Left ventricle myocardium inferior (tissue), 1 donor: ENCODE measurements around the gene LACRT. TPM values are rescaled to one million over a fixed set of nuclear protein-coding genes. Genes with fewer than 3 reads are reported as not detected.

ENCODE experiments used
- DNase-seq: peaks from one replicate; pipeline ENCODE4 v3.0.0-alpha.2; 2020
- H3K27ac ChIP-seq: fragments of 200-600 bp; replicated peaks from 2 replicates; pipeline ENCODE4 v1.8.0; 2021
- H3K27me3 ChIP-seq: fragments of 200-600 bp; 2 replicates; pipeline ENCODE4 v1.8.0; 2021; ENCODE audit warnings: low read depth
- H3K36me3 ChIP-seq: fragments of 200-600 bp; 2 replicates; pipeline ENCODE4 v1.8.0; 2021
- H3K4me1 ChIP-seq: fragments of 200-600 bp; 2 replicates; pipeline ENCODE4 v1.8.0; 2021
- H3K4me3 ChIP-seq: fragments of 200-600 bp; 2 replicates; pipeline ENCODE4 v1.8.0; 2021; ENCODE audit warnings: mild to moderate bottlenecking, moderate library complexity
- H3K9me3 ChIP-seq: fragments of 200-600 bp; replicated peaks from 2 replicates; pipeline ENCODE4 v1.8.0; 2021
- CTCF ChIP-seq: fragments of 200-600 bp; IDR thresholded peaks from 2 replicates; pipeline ENCODE4 v1.8.0; 2021; ENCODE audit warnings: antibody characterized with exemption, mild to moderate bottlenecking, borderline replicate concordance
- intact Hi-C: fragments of 100-400 bp; cut with micrococcal nuclease; formaldehyde crosslinking; loops from one replicate; pipeline ENCODE4 v1.11.0; 2022
- total RNA-seq: library from RNA; stranded (reverse); fragmentation: NEBNext Ultra II Directional; extraction: Animal tissue kit (Norgen Biotek cat#: 25700); gene quantifications from one replicate; pipeline ENCODE4 v1.2.1, GENCODE V29; 2021
- donor health status: DM: no; HTN: yes; CAD: no; lungs with severe emphysema.

Gene LACRT
- total RNA-seq, 1 donor from 2014 or later = not detected

- TF ChIP-seq CTCF = no peak
- Histone ChIP-seq H3K4me1 (no peaks in the 10 kb centered on the region), H3K27ac (no peak overlapping the region), H3K4me3 (no peak overlapping the region), H3K9me3 (no peaks in the 10 kb centered on the region), H3K27me3 (peaks cover 91% of the 10 kb centered on the region), H3K36me3 (no peaks in the 10 kb centered on the region)
- intact Hi-C loops = no loop called here
- DNase-seq = no peak
These were observed 23.0 kb downstream of the LACRT start for GRCh38 chr12:54611715-54612149.

GRCh38 chr12:54608769-54609168 is 25.9 kb downstream of the LACRT start:
- no peak for TF ChIP-seq CTCF
- Histone ChIP-seq H3K9me3 (no peaks in the 10 kb centered on the region), H3K4me3 (no peak overlapping the region), H3K36me3 (no peaks in the 10 kb centered on the region), H3K4me1 (no peaks in the 10 kb centered on the region), H3K27ac (no peak overlapping the region), H3K27me3 (peaks cover 64% of the 10 kb centered on the region)
- no peak for DNase-seq
- intact Hi-C loops = no loop called here

- intact Hi-C loops = no loop called here
- Histone ChIP-seq H3K9me3 (no peaks in the 10 kb centered on the region), H3K36me3 (no peaks in the 10 kb centered on the region), H3K27ac (no peak overlapping the region), H3K4me1 (no peaks in the 10 kb centered on the region), H3K27me3 (peaks cover 58% of the 10 kb centered on the region), H3K4me3 (no peak overlapping the region)
- DNase-seq = no peak
- no peak for TF ChIP-seq CTCF
These were observed 26.5 kb downstream of the LACRT start for GRCh38 chr12:54608156-54608555.

GRCh38 chr12:54606556-54606955 is 28.1 kb downstream of the LACRT start:
- Histone ChIP-seq H3K4me3 (no peak overlapping the region), H3K4me1 (no peaks in the 10 kb centered on the region), H3K27me3 (peaks cover 45% of the 10 kb centered on the region), H3K27ac (no peak overlapping the region), H3K36me3 (no peaks in the 10 kb centered on the region), H3K9me3 (no peaks in the 10 kb centered on the region)
- intact Hi-C loops = no loop called here
- no peak for DNase-seq
- no peak for TF ChIP-seq CTCF

GRCh38 chr12:54605138-54605970 is 29.3 kb downstream of the LACRT start:
- Histone ChIP-seq H3K4me3 (no peak overlapping the region), H3K27me3 (peaks cover 33% of the 10 kb centered on the region), H3K36me3 (no peaks in the 10 kb centered on the region), H3K4me1 (no peaks in the 10 kb centered on the region), H3K27ac (no peak overlapping the region), H3K9me3 (no peaks in the 10 kb centered on the region)
- intact Hi-C loops = no loop called here
- no peak for TF ChIP-seq CTCF
- no peak for DNase-seq
